AG04450 (cell line): ENCODE data around the gene TMED10. TPM values are rescaled to one million over a fixed set of nuclear protein-coding genes. Genes with fewer than 3 reads are reported as not detected.

Experiments used
- CTCF ChIA-PET: fragments of 300-600, 350-600 bp; formaldehyde crosslinking; extraction: SDS; loops from one replicate; lab custom pipeline; 2022; ENCODE audit warnings: antibody characterized with exemption, inconsistent platforms; lab: Charles Lee
- POLR2A ChIA-PET: fragments of 350-600 bp; formaldehyde crosslinking; extraction: SDS; loops from one replicate; lab custom pipeline; 2021; ENCODE audit warnings: antibody characterized with exemption, inconsistent platforms; lab: Yijun Ruan, JAX
- DNase-seq: peaks from one replicate; pipeline ENCODE4 v3.0.0-alpha.2; 2011; ENCODE audit warnings: low read depth, low spot score
- H3K27ac ChIP-seq: one replicate; pipeline ENCODE4 v1.5.1; 2012; ENCODE audit warnings: low read depth, low read length, control low read depth
- H3K27me3 ChIP-seq: one replicate; pipeline ENCODE4 v1.6.0; 2012; ENCODE audit warnings: low read length; ENCODE audit not compliant: control insufficient read depth, insufficient read depth
- H3K4me3 ChIP-seq: 2 replicates; pipeline ENCODE4 v1.5.1; 2011; ENCODE audit warnings: mild to moderate bottlenecking, low read depth, low read length, control low read depth
- H3K9me3 ChIP-seq: 2 replicates; pipeline ENCODE4 v1.5.1; 2012; ENCODE audit warnings: low read length; ENCODE audit not compliant: control insufficient read depth, insufficient read depth
- CTCF ChIP-seq: IDR thresholded peaks from 2 replicates; pipeline ENCODE4 v1.5.1; 2011; ENCODE audit warnings: low read depth, low read length, control low read depth, inconsistent platforms
- polyA plus RNA-seq: library from polyadenylated mRNA; depleted of rRNA; stranded (reverse); fragments of >200 nt; gene quantifications from 2 replicates; pipeline ENCODE4 v1.2.3, GENCODE V29; 2011

TMED10 gene
- polyA plus RNA-seq, 1 experiment = 414 TPM

GRCh38 chr14:75088566-75089373 is 87.6 kb downstream of the TMED10 start:
- CTCF ChIA-PET = interaction anchor here (0.6 to 6.2 kb wide), 74 partner anchors 8 to 256 kb away, joined by 3 to 93 read pairs (median 4); partner anchors contain the start of genes ACYP1, EIF2B2, MLH3 and PGF
- DNase-seq = peak; percentile 34
- no peaks in the 10 kb centered on the region for H3K27me3 ChIP-seq
- peak; percentile 93 for TF ChIP-seq CTCF
- no peak overlapping the region for H3K4me3 ChIP-seq
- no peak overlapping the region for H3K27ac ChIP-seq
- H3K9me3 ChIP-seq = no peaks in the 10 kb centered on the region
- POLR2A ChIA-PET = interaction anchor here (0.6 kb wide), 2 partner anchors 19 to 209 kb away, joined by 3 to 6 read pairs; no protein-coding TSS in a partner anchor

GRCh38 chr14:75088153-75088552 is 88.3 kb downstream of the TMED10 start:
- no peak overlapping the region for H3K27ac ChIP-seq
- no peaks in the 10 kb centered on the region for H3K9me3 ChIP-seq
- TF ChIP-seq CTCF = no peak
- POLR2A ChIA-PET = interaction anchor here (0.6 kb wide), 1 partner anchor 208 kb away, joined by 6 read pairs; no protein-coding TSS in a partner anchor
- no peak for DNase-seq
- CTCF ChIA-PET = interaction anchor here (0.6 to 6.2 kb wide), 64 partner anchors 9 to 235 kb away, joined by 3 to 93 read pairs (median 4); partner anchors contain the start of genes ACYP1, EIF2B2, MLH3 and PGF
- H3K4me3 ChIP-seq = no peak overlapping the region
- H3K27me3 ChIP-seq = no peaks in the 10 kb centered on the region

- no peaks in the 10 kb centered on the region for H3K27me3 ChIP-seq
- ChIA-PET POLR2A (no interaction called here), CTCF (interaction anchor here (0.7 to 1.0 kb wide), 2 partner anchors 32 to 224 kb away, joined by 3 read pairs; no protein-coding TSS in a partner anchor)
- no peak for DNase-seq
- H3K4me3 ChIP-seq = no peak overlapping the region
- no peaks in the 10 kb centered on the region for H3K9me3 ChIP-seq
- no peak overlapping the region for H3K27ac ChIP-seq
- TF ChIP-seq CTCF = no peak
These were observed 91.9 kb downstream of the TMED10 start for GRCh38 chr14:75084513-75084912.

GRCh38 chr14:75083271-75083670 is 93.1 kb downstream of the TMED10 start:
- no peak for TF ChIP-seq CTCF
- H3K9me3 ChIP-seq = no peaks in the 10 kb centered on the region
- ChIA-PET POLR2A (no interaction called here), CTCF (interaction anchor here (1.3 kb wide), 1 partner anchor 178 kb away, joined by 3 read pairs; no protein-coding TSS in a partner anchor)
- H3K4me3 ChIP-seq = no peak overlapping the region
- DNase-seq = no peak
- H3K27me3 ChIP-seq = no peaks in the 10 kb centered on the region
- H3K27ac ChIP-seq = no peak overlapping the region
